Lower lobe of right lung (tissue), 2 donors: ENCODE measurements around the gene ZNF230. TPM values are rescaled to one million over a fixed set of nuclear protein-coding genes. Genes with fewer than 3 reads are reported as not detected.

Source experiments
- ATAC-seq, 2 donors: fragments of 200-7000 bp; cut with Tn5 transposase; one replicate each; pipeline ENCODE4 v1.9.1; 2020 to 2022; ENCODE audit warnings: mild to moderate bottlenecking in 2 of 2, moderate library complexity in 2 of 2
- DNase-seq: peaks from one replicate; pipeline ENCODE4 v3.0.0-alpha.2; 2020
- H3K27ac ChIP-seq: fragments of 200-600 bp; one replicate; pipeline ENCODE4 v1.8.0; 2022
- H3K27me3 ChIP-seq: fragments of 200-600 bp; one replicate; pipeline ENCODE4 v1.8.0; 2022; ENCODE audit warnings: low read depth
- H3K36me3 ChIP-seq: fragments of 200-600 bp; one replicate; pipeline ENCODE4 v1.8.0; 2022; ENCODE audit warnings: mild to moderate bottlenecking
- H3K4me1 ChIP-seq: fragments of 200-600 bp; one replicate; pipeline ENCODE4 v1.8.0; 2022
- H3K4me3 ChIP-seq: fragments of 200-600 bp; one replicate; pipeline ENCODE4 v1.8.0; 2022; ENCODE audit warnings: mild to moderate bottlenecking
- H3K9me3 ChIP-seq: fragments of 200-600 bp; one replicate; pipeline ENCODE4 v1.8.0; 2022
- CTCF ChIP-seq: fragments of 200-600 bp; IDR thresholded peaks from one replicate; pipeline ENCODE4 v1.8.0; 2022; ENCODE audit warnings: antibody characterized with exemption, mild to moderate bottlenecking
- intact Hi-C: fragments of 100-400 bp; cut with DNase I; formaldehyde crosslinking; loops from one replicate; pipeline ENCODE4 v1.11.0; 2022
- long read RNA-seq: library from polyadenylated mRNA; unstranded; transcript quantifications from one replicate; pipeline ENCODE4 v2.0.0, GENCODE V29; 2021
- total RNA-seq: library from RNA; stranded (reverse); fragmentation: NEBNext Ultra II Directional; extraction: Animal tissue kit (Norgen Biotek cat#: 25700); gene quantifications from one replicate; pipeline ENCODE4 v1.2.1, GENCODE V29; 2021
- donor health status: DM: no; HTN: yes; CAD: no; lungs with severe emphysema.

Gene ZNF230
- 4.8 TPM for total RNA-seq
- long read RNA-seq, full-length matches to known transcripts, result 9 of 10 reads
- long read RNA-seq, partial matches to known transcripts, result 1 of 10 reads
- long read RNA-seq, other reads (novel, unspliced or antisense), result 0 of 10 reads

GRCh38 chr19:44002566-44003460 is at the start of gene ZNF230:
Gene ZNF230 (plus strand): TSS chr19:44002957. CDS start chr19:44007079, 4,122 bp downstream.
- H3K4me3 ChIP-seq, result peak within 1 kb of the TSS; percentile 85
- peaks cover 6% of the 10 kb centered on the region for H3K36me3 ChIP-seq
- H3K27me3 ChIP-seq, result no peaks in the 10 kb centered on the region
- no peak for TF ChIP-seq CTCF
- H3K27ac ChIP-seq, result peak within 1 kb of the TSS; percentile 78
- peaks cover 16% of the 10 kb centered on the region for H3K4me1 ChIP-seq
- DNase-seq, result peak; percentile 92
- intact Hi-C loops, result no loop called here
- peak; percentile 100 for ATAC-seq
- peaks cover 26% of the 10 kb centered on the region for H3K9me3 ChIP-seq

GRCh38 chr19:43956827-43957226 is 45.9 kb upstream of the ZNF230 start:
- peaks cover 83% of the 10 kb centered on the region for H3K9me3 ChIP-seq
- TF ChIP-seq CTCF, result no peak
- DNase-seq, result no peak
- H3K4me1 ChIP-seq, result no peaks in the 10 kb centered on the region
- intact Hi-C loops, result no loop called here
- no peak overlapping the region for H3K4me3 ChIP-seq
- no peaks in the 10 kb centered on the region for H3K27me3 ChIP-seq
- H3K36me3 ChIP-seq, result no peaks in the 10 kb centered on the region
- H3K27ac ChIP-seq, result no peak overlapping the region
- ATAC-seq, result no peak

GRCh38 chr19:43957891-43958290 is 44.9 kb upstream of the ZNF230 start:
- Histone ChIP-seq H3K36me3 (no peaks in the 10 kb centered on the region), H3K4me1 (no peaks in the 10 kb centered on the region), H3K4me3 (no peak overlapping the region), H3K9me3 (peaks cover 86% of the 10 kb centered on the region), H3K27me3 (no peaks in the 10 kb centered on the region), H3K27ac (no peak overlapping the region)
- ATAC-seq (no peak), DNase-seq (no peak)
- intact Hi-C loops, result no loop called here
- TF ChIP-seq CTCF, result no peak

GRCh38 chr19:43960411-43960810 is 42.3 kb upstream of the ZNF230 start:
- Histone ChIP-seq H3K27ac (no peak overlapping the region), H3K9me3 (peaks cover 95% of the 10 kb centered on the region), H3K27me3 (no peaks in the 10 kb centered on the region), H3K4me3 (no peak overlapping the region), H3K36me3 (peaks cover 8% of the 10 kb centered on the region), H3K4me1 (no peaks in the 10 kb centered on the region)
- intact Hi-C loops, result no loop called here
- ATAC-seq (no peak), DNase-seq (no peak)
- no peak for TF ChIP-seq CTCF

- Histone ChIP-seq H3K36me3 (peaks cover 26% of the 10 kb centered on the region), H3K4me3 (no peak overlapping the region), H3K27ac (no peak overlapping the region), H3K9me3 (peaks cover 96% of the 10 kb centered on the region), H3K27me3 (no peaks in the 10 kb centered on the region), H3K4me1 (no peaks in the 10 kb centered on the region)
- intact Hi-C loops, result no loop called here
- no peak for DNase-seq
- no peak for ATAC-seq
- TF ChIP-seq CTCF, result no peak
Observed at GRCh38 chr19:43966079-43966694, 36.6 kb upstream of the ZNF230 start.
